ENCODE data around the gene DEFB114.

DEFB114 gene

GRCh38 chr6:49982046-49982445 lies 18.1 kb upstream of the DEFB114 start:
- no peak overlapping the region for H3K4me3 ChIP-seq (ENCODE audit: low read depth, low read length)
- TF ChIP-seq, protein P1, sequence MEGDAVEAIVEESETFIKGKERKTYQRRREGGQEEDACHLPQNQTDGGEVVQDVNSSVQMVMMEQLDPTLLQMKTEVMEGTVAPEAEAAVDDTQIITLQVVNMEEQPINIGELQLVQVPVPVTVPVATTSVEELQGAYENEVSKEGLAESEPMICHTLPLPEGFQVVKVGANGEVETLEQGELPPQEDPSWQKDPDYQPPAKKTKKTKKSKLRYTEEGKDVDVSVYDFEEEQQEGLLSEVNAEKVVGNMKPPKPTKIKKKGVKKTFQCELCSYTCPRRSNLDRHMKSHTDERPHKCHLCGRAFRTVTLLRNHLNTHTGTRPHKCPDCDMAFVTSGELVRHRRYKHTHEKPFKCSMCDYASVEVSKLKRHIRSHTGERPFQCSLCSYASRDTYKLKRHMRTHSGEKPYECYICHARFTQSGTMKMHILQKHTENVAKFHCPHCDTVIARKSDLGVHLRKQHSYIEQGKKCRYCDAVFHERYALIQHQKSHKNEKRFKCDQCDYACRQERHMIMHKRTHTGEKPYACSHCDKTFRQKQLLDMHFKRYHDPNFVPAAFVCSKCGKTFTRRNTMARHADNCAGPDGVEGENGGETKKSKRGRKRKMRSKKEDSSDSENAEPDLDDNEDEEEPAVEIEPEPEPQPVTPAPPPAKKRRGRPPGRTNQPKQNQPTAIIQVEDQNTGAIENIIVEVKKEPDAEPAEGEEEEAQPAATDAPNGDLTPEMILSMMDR (IDR thresholded peaks at IDR 0.05; ENCODE audit: insufficient read depth, low read depth, low read length, missing control alignments): no peak
- DNase-seq (ENCODE audit: low read depth): no peak

- H3K4me3 ChIP-seq (ENCODE audit: low read depth, low read length): no peak overlapping the region
- peak; percentile 50 for DNase-seq (ENCODE audit: low read depth)
- TF ChIP-seq, protein P1 (IDR thresholded peaks at IDR 0.05; ENCODE audit: insufficient read depth, low read depth, low read length, missing control alignments): no peak
Measured at GRCh38 chr6:49980898-49981297, 16.9 kb upstream of the DEFB114 start.

DNA sequence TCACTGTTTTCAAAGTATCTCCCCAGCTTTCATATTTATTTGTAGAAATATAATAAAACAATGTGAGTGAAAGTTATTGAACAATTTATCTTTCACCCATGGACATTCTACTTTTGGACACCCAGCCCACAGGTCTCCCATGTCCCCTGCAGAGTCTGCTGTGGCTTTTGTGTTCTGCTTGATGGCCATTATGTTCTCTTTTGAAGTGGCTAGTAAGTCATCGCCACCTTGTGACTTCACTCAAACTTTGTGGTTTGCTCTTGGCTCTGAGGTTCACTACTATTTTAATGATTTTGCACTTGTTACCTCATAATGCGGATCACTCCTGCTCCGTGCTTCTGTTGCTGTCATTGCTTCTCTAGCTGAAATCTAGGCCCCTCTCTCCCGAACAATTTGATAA lies 15.6 kb upstream of the DEFB114 start:
- peak; percentile 48 for DNase-seq (ENCODE audit: low read depth)
- H3K4me3 ChIP-seq (ENCODE audit: low read depth, low read length): no peak overlapping the region
- TF ChIP-seq, protein P1 (IDR thresholded peaks at IDR 0.05; ENCODE audit: insufficient read depth, low read depth, low read length, missing control alignments): no peak

GRCh38 chr6:49978332-49979226 lies 14.6 kb upstream of the DEFB114 start:
- TF ChIP-seq, protein P1 (IDR thresholded peaks at IDR 0.05; ENCODE audit: insufficient read depth, low read depth, low read length, missing control alignments): no peak
- DNase-seq (ENCODE audit: low read depth): peak; percentile 6
- peak overlapping the region; percentile 13; the same call in 1 of the 2 replicates for H3K4me3 ChIP-seq (ENCODE audit: low read depth, low read length)

DNA sequence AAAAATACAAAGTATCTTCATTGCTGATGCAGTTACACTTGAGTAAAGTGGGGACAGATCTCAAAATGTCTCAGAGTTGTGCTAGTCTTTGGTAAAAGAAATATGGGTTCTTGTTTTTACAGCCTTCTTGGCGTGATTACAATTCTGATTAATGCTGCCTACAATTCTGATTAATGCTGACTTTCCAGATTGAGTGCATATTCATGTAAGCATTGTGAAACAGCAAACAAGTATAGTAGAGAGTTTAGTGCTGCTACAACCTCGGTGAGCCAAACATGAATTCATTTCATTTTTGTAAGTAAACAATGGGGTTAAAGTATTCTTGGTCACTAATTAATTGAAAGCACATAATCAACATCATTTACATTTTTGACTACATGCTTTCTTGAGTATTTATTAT lies 5.6 kb upstream of the DEFB114 start, which contains the start of gene DEFB113:
Gene DEFB113, minus strand, starts transcription at position 21 of the 400 bp plus-strand sequence. Its CDS starts 0 bp downstream, at position 21.
- DNase-seq (ENCODE audit: low read depth): no peak
- TF ChIP-seq, protein P1 (IDR thresholded peaks at IDR 0.05; ENCODE audit: insufficient read depth, low read depth, low read length, missing control alignments): no peak
- H3K4me3 ChIP-seq (ENCODE audit: low read depth, low read length): no peak within 1 kb of the TSS

DNA sequence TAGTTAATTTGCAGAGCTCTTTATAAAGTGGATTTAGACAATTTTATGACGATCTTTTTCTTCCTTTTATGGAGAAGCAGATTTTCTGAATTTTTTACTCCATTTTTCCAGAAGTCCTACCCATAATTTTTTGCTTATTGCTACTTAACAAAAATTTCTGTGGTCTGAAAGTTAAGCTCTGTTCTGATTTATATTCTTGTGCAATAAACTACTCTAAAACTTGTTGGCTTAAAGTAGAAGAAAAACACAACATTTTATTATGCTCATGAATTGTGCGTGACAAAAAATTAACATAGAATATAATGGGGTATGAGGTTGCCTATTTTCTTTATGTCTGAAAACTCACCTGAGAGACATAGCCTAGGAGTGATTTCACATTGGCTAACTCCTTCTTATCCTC lies 2.9 kb upstream of the DEFB114 start:
- TF ChIP-seq, protein P1 (IDR thresholded peaks at IDR 0.05; ENCODE audit: insufficient read depth, low read depth, low read length, missing control alignments): no peak

More for the DNA sequence above, 2.9 kb upstream of the DEFB114 start:
- H3K4me3 ChIP-seq (ENCODE audit: low read depth, low read length): no peak overlapping the region
- no peak for DNase-seq (ENCODE audit: low read depth)

Data from GM12865 (cell line).